Vagina (tissue), 2 donors: ENCODE results near the gene PBRM1. TPM values are rescaled to one million over a fixed set of nuclear protein-coding genes. Genes with fewer than 3 reads are reported as not detected.
A peak's percentile ranks its signal among the peaks of the same experiment; 100 is the strongest.

Experiments
- DNase-seq, 2 donors: peaks; one replicate each; pipeline ENCODE4 v3.0.0-alpha.2; 2017; ENCODE audit errors: extremely low spot score in 2 of 2
- H3K27ac ChIP-seq: fragments of 200-600 bp; sonication (generic); one replicate; pipeline ENCODE4 v1.5.1; 2019
- H3K27me3 ChIP-seq: fragments of 200-600 bp; sonication (generic); one replicate; pipeline ENCODE4 v1.5.1; 2019
- H3K36me3 ChIP-seq, 2 donors: fragments of 200-600 bp; sonication (generic); one replicate each; pipeline ENCODE4 v1.5.1; 2017 to 2019
- H3K4me1 ChIP-seq: fragments of 200-600 bp; sonication (generic); one replicate; pipeline ENCODE4 v1.5.1; 2019
- H3K4me3 ChIP-seq, 2 donors: fragments of 200-600 bp; sonication (generic); 1 replicate in 1 of 2; 2 replicates in 1 of 2; pipeline ENCODE4 v1.5.1; 2016 to 2019
- H3K9me3 ChIP-seq: fragments of 200-600 bp; sonication (generic); one replicate; pipeline ENCODE4 v1.5.1; 2019
- POLR2A ChIP-seq, 2 donors: fragments of 450-650 bp; IDR thresholded peaks; one replicate each; pipeline ENCODE4 v1.6.1; 2017; ENCODE audit warnings: antibody characterized with exemption in 2 of 2, mild to moderate bottlenecking in 2 of 2, moderate library complexity in 2 of 2
- POLR2AphosphoS5 ChIP-seq, 2 donors: sonication (generic); formaldehyde crosslinking; IDR thresholded peaks; one replicate each; pipeline ENCODE4 v1.9.0; 2017; ENCODE audit warnings: antibody characterized with exemption in 2 of 2, mild to moderate bottlenecking in 2 of 2, low read depth in 1 of 2; ENCODE audit not compliant: insufficient read depth in 1 of 2
- intact Hi-C: fragments of 100-400 bp; cut with DNase I; formaldehyde crosslinking; loops from one replicate; pipeline ENCODE4 v1.15.1; 2023
- small RNA-seq: library from RNA; depleted of rRNA; stranded (forward); fragments of <200 nt; gene quantifications from one replicate; pipeline ENCODE3, GENCODE V24; 2016
- total RNA-seq: library from RNA; depleted of rRNA; stranded (reverse); fragments of >200 nt; gene quantifications from one replicate; pipeline ENCODE4 v1.2.3, GENCODE V29; 2016
- TF ChIP-seq, protein P1 (sequence below), 3 experiments: fragments of 450-650 bp in 2 of 3; fragments of 200-600 bp in 1 of 3; sonication (generic) in 1 of 3; IDR thresholded peaks; one replicate each; pipeline ENCODE4 v1.5.1; 2017 to 2019; ENCODE audit warnings: antibody characterized with exemption in 3 of 3, mild to moderate bottlenecking in 2 of 3, moderate library complexity in 2 of 3

The PBRM1 gene
- total RNA-seq, 1 donor from 2014 or later: 64.6 TPM

DNA sequence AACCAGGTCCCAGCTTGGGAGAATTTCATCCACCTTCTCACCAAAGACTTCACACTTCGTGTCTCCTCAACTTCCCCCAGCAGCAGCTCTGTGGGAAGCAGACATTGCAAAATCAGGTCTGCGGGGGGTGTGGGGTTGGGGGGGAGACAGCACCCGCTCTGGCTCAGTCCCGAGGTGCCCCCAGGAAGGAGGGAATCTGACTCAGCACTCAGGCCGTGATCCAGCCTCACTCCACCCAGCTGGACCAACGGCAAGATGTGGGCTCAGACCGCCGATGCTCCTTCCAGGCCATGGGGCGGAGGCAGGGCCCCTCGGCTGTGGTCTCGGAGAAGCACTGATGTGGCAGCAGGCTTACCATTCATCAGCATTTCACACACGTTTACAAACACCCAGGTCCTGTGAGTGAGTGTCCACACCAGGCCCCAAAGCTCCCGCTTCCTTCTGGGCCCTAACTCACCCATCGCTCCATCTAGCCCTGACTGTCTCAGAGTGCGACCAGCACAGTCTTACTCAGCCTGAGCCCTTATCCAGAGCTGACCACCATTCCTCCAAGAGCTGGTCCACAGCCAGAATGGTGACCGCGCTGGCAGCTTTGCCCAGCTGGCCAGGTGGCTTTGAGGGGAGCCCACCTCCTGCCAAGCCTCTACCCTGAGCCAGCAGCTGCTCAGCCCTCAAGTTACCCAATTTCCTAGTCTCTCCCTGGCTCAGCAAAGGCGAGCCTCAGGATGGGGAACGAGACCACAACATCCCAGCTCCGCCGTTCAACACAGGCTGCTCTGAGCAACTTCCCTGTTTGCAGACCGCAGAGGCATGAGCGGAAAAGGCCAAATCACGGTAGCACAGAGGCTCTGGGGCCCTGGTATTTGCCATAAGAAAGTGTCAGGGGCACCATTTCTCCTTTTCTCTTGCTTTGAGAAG is 187.3 kb downstream of the PBRM1 start:
- TF ChIP-seq POLR2A (IDR thresholded peaks at IDR 0.05): no peak
- peak in 1 of 2 donors; percentile 72 for TF ChIP-seq POLR2AphosphoS5 (IDR thresholded peaks at IDR 0.05; ENCODE audit: insufficient read depth in 1 of 2, low read depth in 1 of 2)
- H3K27ac ChIP-seq: peak overlapping the region; percentile 34

DNA sequence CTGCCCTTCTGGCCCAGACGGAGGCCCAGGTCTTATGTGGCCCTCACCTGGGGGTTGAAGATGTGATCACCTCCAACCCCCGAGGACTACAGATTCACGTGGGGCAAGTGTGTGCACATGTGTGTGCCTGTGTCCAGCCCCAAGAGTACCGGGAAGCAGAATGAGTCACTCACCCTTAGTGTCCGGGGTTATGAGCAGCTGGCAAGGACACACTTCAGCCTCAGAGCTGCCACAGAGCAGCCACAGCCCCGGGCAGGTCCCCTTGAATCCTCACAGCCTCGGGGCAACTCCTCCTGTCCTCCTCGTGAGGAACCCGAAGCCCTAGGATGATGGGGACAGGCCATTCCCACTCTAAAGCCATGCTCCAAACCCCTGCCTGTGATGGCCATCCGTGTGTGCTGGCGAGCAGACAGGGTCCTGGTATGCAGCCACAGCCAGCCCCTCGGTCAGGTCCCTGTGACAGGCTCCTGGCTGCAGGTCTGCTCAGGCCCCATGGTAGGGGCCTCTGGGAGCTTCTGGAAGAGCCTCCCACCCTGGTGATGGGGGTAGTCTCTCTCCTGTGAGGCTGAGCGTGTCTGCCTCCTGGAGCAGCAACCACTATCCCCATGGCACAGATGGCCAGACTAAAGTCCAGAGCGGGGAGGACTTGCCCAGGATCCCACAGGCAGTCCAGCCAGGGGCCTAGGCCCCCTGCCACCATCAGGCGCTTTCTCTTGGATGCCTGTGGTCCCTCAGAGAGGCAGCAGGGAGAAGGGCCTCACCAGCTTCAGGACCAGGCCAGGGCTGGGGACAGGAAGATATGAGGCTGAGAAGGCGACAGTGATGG is 189.7 kb downstream of the PBRM1 start:
- Histone ChIP-seq H3K36me3 (peaks cover 0 to 24% of the 10 kb centered on the region in 2 donors), H3K27me3 (no peaks in the 10 kb centered on the region), H3K4me3 (peak overlapping the region; percentile 16 to 24), H3K9me3 (no peaks in the 10 kb centered on the region), H3K4me1 (peaks cover 32% of the 10 kb centered on the region), H3K27ac (peak overlapping the region; percentile 8)
- TF ChIP-seq, protein P1, sequence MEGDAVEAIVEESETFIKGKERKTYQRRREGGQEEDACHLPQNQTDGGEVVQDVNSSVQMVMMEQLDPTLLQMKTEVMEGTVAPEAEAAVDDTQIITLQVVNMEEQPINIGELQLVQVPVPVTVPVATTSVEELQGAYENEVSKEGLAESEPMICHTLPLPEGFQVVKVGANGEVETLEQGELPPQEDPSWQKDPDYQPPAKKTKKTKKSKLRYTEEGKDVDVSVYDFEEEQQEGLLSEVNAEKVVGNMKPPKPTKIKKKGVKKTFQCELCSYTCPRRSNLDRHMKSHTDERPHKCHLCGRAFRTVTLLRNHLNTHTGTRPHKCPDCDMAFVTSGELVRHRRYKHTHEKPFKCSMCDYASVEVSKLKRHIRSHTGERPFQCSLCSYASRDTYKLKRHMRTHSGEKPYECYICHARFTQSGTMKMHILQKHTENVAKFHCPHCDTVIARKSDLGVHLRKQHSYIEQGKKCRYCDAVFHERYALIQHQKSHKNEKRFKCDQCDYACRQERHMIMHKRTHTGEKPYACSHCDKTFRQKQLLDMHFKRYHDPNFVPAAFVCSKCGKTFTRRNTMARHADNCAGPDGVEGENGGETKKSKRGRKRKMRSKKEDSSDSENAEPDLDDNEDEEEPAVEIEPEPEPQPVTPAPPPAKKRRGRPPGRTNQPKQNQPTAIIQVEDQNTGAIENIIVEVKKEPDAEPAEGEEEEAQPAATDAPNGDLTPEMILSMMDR (IDR thresholded peaks at IDR 0.05): no peak
- no peak for TF ChIP-seq POLR2A (IDR thresholded peaks at IDR 0.05)
- DNase-seq: no peak
- intact Hi-C loops: no loop called here

More for the DNA sequence above, 187.3 kb downstream of the PBRM1 start:
- no peak overlapping the region for H3K4me3 ChIP-seq
- peaks cover 32% of the 10 kb centered on the region for H3K4me1 ChIP-seq
- DNase-seq: peak in 1 of 2 donors; percentile 90
- no peaks in the 10 kb centered on the region for H3K36me3 ChIP-seq
- intact Hi-C loops: no loop called here
- no peaks in the 10 kb centered on the region for H3K27me3 ChIP-seq
- H3K9me3 ChIP-seq: no peaks in the 10 kb centered on the region

Small RNA genes lying within 50 kb of the gene (small RNA-seq; reads per million reads assigned to genes)
- gene AC006254.2 (not detected), gene RF00569 (3,679 reads per million, percentile 100 among the genes with 10 or more reads in this experiment), gene RF01183 (not detected), gene RNU6-856P (not detected), gene RNU6ATAC16P (not detected), gene SNORD19 (not detected), gene SNORD19B (not detected), gene SNORD69 (2,827 reads per million, percentile 99 among the genes with 10 or more reads in this experiment)

Other genes starting within 250 kb of the PBRM1 start
- 8.3 TPM for gene SEMA3G, start 240.8 kb downstream of the PBRM1 start, total RNA-seq
- 1.7 TPM for gene TNNC1, start 231.9 kb downstream of the PBRM1 start, total RNA-seq
- 103 TPM for gene NISCH, start 230.3 kb downstream of the PBRM1 start, total RNA-seq
- gene STAB1, start 190.6 kb downstream of the PBRM1 start, total RNA-seq: 124 TPM
- gene NT5DC2, start 152.1 kb downstream of the PBRM1 start, total RNA-seq: 63.3 TPM
- gene UQCC5, start 149.3 kb downstream of the PBRM1 start, total RNA-seq: 1.2 TPM
- gene GNL3, start 119 bp upstream of the PBRM1 start, total RNA-seq: 73.4 TPM
- 29.7 TPM for gene GLT8D1, start 19.9 kb upstream of the PBRM1 start, total RNA-seq
- gene SPCS1, start 20.2 kb upstream of the PBRM1 start, total RNA-seq: 68.5 TPM
- 53.0 TPM for gene NEK4, start 85.0 kb upstream of the PBRM1 start, total RNA-seq
- gene ITIH1, start 91.7 kb upstream of the PBRM1 start, total RNA-seq: 0.98 TPM
- gene ITIH3, start 108.9 kb upstream of the PBRM1 start, total RNA-seq: 7.6 TPM
- gene ITIH4, start 144.8 kb upstream of the PBRM1 start, total RNA-seq: 5.9 TPM
- gene MUSTN1, start 149.1 kb upstream of the PBRM1 start, total RNA-seq: 30.2 TPM
- 12.5 TPM for gene STIMATE, start 211.6 kb upstream of the PBRM1 start, total RNA-seq